CD4-positive, alpha-beta T cell treated with Interferon alpha-2 for 1 hour (primary cell): ENCODE data around the gene PRKAR1B.
A peak's percentile ranks its signal among the peaks of the same experiment; 100 is the strongest.

Source experiments
- DNase-seq, 2 donors: peaks; one replicate each; pipeline ENCODE4 v3.0.0-alpha.2; 2020 to 2022

Gene PRKAR1B

GRCh38 chr7:739983-740942, 13.2 kb upstream of the PRKAR1B start:
- no peak for DNase-seq

- no peak for DNase-seq
Observed at GRCh38 chr7:739455-739982, 12.4 kb upstream of the PRKAR1B start.

- no peak for DNase-seq
Observed at GRCh38 chr7:738723-739454, 11.8 kb upstream of the PRKAR1B start.

GRCh38 chr7:738241-738640, 11.2 kb upstream of the PRKAR1B start:
- no peak for DNase-seq

GRCh38 chr7:734808-735207, 7.7 kb upstream of the PRKAR1B start:
- no peak for DNase-seq

- no peak for DNase-seq
Observed at GRCh38 chr7:734214-734613, 7.1 kb upstream of the PRKAR1B start.

GRCh38 chr7:732556-732955, 5.5 kb upstream of the PRKAR1B start:
- DNase-seq: no peak

- DNase-seq: peak in 1 of 2 donors; percentile 8
Observed at GRCh38 chr7:732094-732541, 5.0 kb upstream of the PRKAR1B start.

- no peak for DNase-seq
Observed at GRCh38 chr7:731440-732085, 4.5 kb upstream of the PRKAR1B start.

- no peak for DNase-seq
Observed at GRCh38 chr7:730501-731439, 3.7 kb upstream of the PRKAR1B start.

GRCh38 chr7:729140-730000, 2.3 kb upstream of the PRKAR1B start:
- DNase-seq: no peak

GRCh38 chr7:728602-729001, 1.5 kb upstream of the PRKAR1B start:
- no peak for DNase-seq

- no peak for DNase-seq
Observed at GRCh38 chr7:727806-728460, 852 bp upstream of the PRKAR1B start.

- DNase-seq: no peak
Observed at GRCh38 chr7:726854-727103, 302 bp downstream of the PRKAR1B start.

- DNase-seq: peak; percentile 80 to 88
Observed at GRCh38 chr7:726084-726853, 812 bp downstream of the PRKAR1B start, which contains the start of gene DNAAF5. TSS of gene DNAAF5 (plus strand) at chr7:726699. CDS start at chr7:726721, 22 bp downstream.

GRCh38 chr7:725223-726005, 1.7 kb downstream of the PRKAR1B start:
- DNase-seq: no peak

GRCh38 chr7:724298-724697, 2.8 kb downstream of the PRKAR1B start:
- DNase-seq: no peak

- DNase-seq: no peak
Observed at GRCh38 chr7:723541-723940, 3.5 kb downstream of the PRKAR1B start.
